ENCODE measurements around the gene F2R. TPM values are rescaled to one million over a fixed set of nuclear protein-coding genes. Genes with fewer than 3 reads are reported as not detected.

F2R gene
- total RNA-seq: 10 to 100 TPM in 2 of 4 donors, 1 to 10 TPM in 2; 6.6 to 31.7 (median 14.6) TPM

GRCh38 chr5:76715736-76716455 is at the start of gene F2R:
Gene F2R, plus strand, starts transcription at chr5:76716126. Its CDS starts 182 bp downstream, at chr5:76716308.
- TF ChIP-seq CTCF (IDR thresholded peaks at IDR 0.05; ENCODE audit: low read depth): no peak

GRCh38 chr5:76667495-76667894 is 48.4 kb upstream of the F2R start:
- TF ChIP-seq CTCF (IDR thresholded peaks at IDR 0.05; ENCODE audit: low read depth): no peak

- TF ChIP-seq CTCF (IDR thresholded peaks at IDR 0.05; ENCODE audit: low read depth): no peak
Measured at GRCh38 chr5:76669245-76669644, 46.7 kb upstream of the F2R start.

- no peak for TF ChIP-seq CTCF (IDR thresholded peaks at IDR 0.05; ENCODE audit: low read depth)
Measured at GRCh38 chr5:76670508-76670907, 45.4 kb upstream of the F2R start.

- no peak for TF ChIP-seq CTCF (IDR thresholded peaks at IDR 0.05; ENCODE audit: low read depth)
Measured at GRCh38 chr5:76672242-76672641, 43.7 kb upstream of the F2R start.

- TF ChIP-seq CTCF (IDR thresholded peaks at IDR 0.05; ENCODE audit: low read depth): no peak
Measured at GRCh38 chr5:76673125-76673524, 42.8 kb upstream of the F2R start.

GRCh38 chr5:76674330-76675066 is 41.4 kb upstream of the F2R start:
- no peak for TF ChIP-seq CTCF (IDR thresholded peaks at IDR 0.05; ENCODE audit: low read depth)

Data from subcutaneous adipose tissue (tissue), 4 donors.